Measurements from ENCODE around the gene COL7A1.

DNA sequence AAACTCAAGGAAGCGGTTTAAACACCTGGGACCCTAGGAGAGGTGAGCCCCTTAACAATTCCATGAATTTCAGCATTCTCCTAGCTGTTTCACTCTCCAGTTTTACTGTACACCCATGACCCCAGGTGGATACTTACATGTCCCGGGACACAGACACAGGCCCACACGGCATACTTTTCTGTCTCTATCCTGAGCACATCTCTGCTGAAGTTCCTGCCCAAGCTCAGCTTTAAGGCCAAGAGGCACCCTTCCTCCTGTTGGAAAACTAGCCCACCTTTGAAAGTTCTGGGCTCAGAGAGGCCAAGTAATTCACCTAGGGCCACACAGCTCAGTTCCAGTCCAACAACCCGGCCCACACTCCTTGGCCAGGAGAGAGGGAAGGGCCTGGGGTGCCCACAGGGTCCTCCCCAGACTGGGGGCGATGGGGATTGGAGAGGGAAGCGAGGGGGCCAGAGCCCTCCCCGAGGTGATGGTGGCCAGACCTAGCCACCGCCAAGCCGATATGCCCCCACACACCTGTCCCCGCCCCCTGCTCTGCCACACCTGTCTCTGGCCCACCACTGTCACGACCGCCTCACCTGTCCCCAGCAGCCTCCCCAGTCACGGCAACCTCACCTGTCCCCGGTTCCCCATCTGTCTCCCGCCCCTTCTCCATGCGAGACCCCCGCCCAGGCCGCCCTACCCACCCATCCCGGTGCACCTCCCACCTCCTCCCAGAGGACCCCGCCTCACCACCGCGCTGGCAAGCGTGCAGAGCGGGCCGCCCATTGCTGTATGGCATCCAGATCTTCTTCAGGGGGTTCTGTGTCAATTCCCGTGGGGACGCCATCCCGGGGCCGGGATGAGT, 39.0 kb downstream of the COL7A1 start:
- no peak for TF ChIP-seq CTCF (IDR thresholded peaks at IDR 0.05; ENCODE audit: poor library complexity, severe bottlenecking)
- no peak for TF ChIP-seq SMC3 (conservative IDR thresholded peaks at IDR 0.05; ENCODE audit: poor library complexity)
- no peak for TF ChIP-seq REST (IDR thresholded peaks at IDR 0.05; ENCODE audit: borderline replicate concordance)
- no peak for TF ChIP-seq EZH2 (IDR thresholded peaks at IDR 0.05; ENCODE audit: borderline replicate concordance, insufficient read depth, low read length, poor library complexity, severe bottlenecking)

Data from neural cell (in vitro differentiated cells).